Ascending aorta (tissue), 2 donors: ENCODE results near the gene DAAM2. TPM values are rescaled to one million over a fixed set of nuclear protein-coding genes. Genes with fewer than 3 reads are reported as not detected.

ENCODE experiments used
- DNase-seq, 2 donors: peaks; one replicate each; pipeline ENCODE4 v3.0.0-alpha.2; 2019; ENCODE audit warnings: low spot score in 2 of 2
- H3K27ac ChIP-seq, 2 donors: fragments of 200-600 bp; sonication (generic); one replicate each; pipeline ENCODE4 v1.5.1; 2016 to 2017; ENCODE audit warnings: mild to moderate bottlenecking in 1 of 2
- H3K27me3 ChIP-seq: fragments of 200-600 bp; sonication (generic); one replicate; pipeline ENCODE4 v1.5.1; 2017
- H3K36me3 ChIP-seq, 2 donors: fragments of 200-600 bp; sonication (generic); one replicate each; pipeline ENCODE4 v1.5.1; 2016
- H3K4me1 ChIP-seq, 2 donors: fragments of 200-600 bp; sonication (generic); one replicate each; pipeline ENCODE4 v1.5.1; 2016 to 2017; ENCODE audit warnings: mild to moderate bottlenecking in 1 of 2
- H3K4me3 ChIP-seq, 2 donors: fragments of 200-600 bp; sonication (generic); one replicate each; pipeline ENCODE4 v1.5.1; 2016 to 2017; ENCODE audit warnings: mild to moderate bottlenecking in 1 of 2
- H3K9me3 ChIP-seq, 2 donors: fragments of 200-600 bp; sonication (generic); one replicate each; pipeline ENCODE4 v1.5.1; 2016
- CTCF ChIP-seq, 3 experiments: fragments of 200-600 bp in 2 of 3; fragments of 450-650 bp in 1 of 3; sonication (generic) in 2 of 3; IDR thresholded peaks; one replicate each; pipeline ENCODE4 v1.5.1; 2016 to 2019; ENCODE audit warnings: antibody characterized with exemption in 3 of 3, mild to moderate bottlenecking in 1 of 3, moderate library complexity in 1 of 3
- intact Hi-C: fragments of 100-400 bp; cut with DNase I; formaldehyde crosslinking; loops from one replicate; pipeline ENCODE4 v1.15.1; 2023
- total RNA-seq: library from RNA; depleted of rRNA; stranded (reverse); fragments of >200 nt; gene quantifications from one replicate; pipeline ENCODE4 v1.1.0, GENCODE V29; 2016

DAAM2 gene
- total RNA-seq, 1 donor from 2014 or later, result 44.0 TPM

DNA sequence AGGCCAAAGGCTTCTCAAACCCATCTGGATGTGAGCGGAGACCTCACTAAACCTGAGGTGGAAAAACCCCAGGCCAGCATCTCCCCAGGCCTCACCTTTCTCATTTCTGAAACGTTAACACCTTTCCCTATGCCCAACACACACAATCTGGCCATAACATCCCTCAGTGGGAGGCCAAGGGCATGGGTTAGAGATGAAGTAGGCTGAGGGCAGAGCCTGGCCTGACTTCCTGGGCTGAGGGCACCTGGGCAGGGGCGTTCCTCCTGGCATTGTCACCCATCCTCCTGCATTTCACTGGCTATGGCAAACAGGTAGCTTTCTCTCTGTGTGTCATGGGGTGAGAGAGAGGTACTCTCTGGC lies 133.7 kb downstream of the DAAM2 start:
- Histone ChIP-seq H3K27ac (no peak overlapping the region), H3K9me3 (no peaks in the 10 kb centered on the region), H3K36me3 (peaks cover 39 to 50% of the 10 kb centered on the region in 2 donors), H3K27me3 (no peaks in the 10 kb centered on the region), H3K4me3 (no peak overlapping the region), H3K4me1 (peaks cover 8 to 45% of the 10 kb centered on the region in 2 donors)
- no peak for DNase-seq
- no peak for TF ChIP-seq CTCF (IDR thresholded peaks at IDR 0.05)
- intact Hi-C loops, result no loop called here

GRCh38 chr6:39926668-39927067 lies 134.5 kb downstream of the DAAM2 start:
- peaks cover 36 to 46% of the 10 kb centered on the region in 2 donors for H3K36me3 ChIP-seq
- peak overlapping the region; percentile 43 to 93 for H3K27ac ChIP-seq
- intact Hi-C loops, result no loop called here

DNA sequence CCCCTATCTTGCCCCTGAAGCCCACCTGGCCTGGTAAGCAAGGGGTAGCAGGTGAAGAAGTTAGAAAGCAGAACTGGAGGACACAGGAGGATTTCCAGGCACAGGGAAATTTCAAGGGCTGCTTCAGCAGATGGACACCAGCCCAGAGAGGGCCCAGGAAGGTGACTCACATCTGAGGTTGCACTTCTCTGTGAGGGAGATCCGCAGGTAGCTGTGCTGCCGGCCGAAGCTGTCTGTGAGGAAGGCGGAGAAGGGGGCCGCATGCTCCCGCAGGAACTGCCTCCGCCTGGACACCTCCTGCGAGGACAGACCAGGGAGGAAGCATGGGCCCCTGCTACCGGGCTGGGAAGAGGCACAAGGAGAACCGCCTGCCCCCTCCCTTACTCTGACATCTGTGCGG lies 135.0 kb downstream of the DAAM2 start:
- no peak for DNase-seq
- H3K4me1 ChIP-seq, result peaks cover 11 to 57% of the 10 kb centered on the region in 2 donors
- no peak for TF ChIP-seq CTCF (IDR thresholded peaks at IDR 0.05)
- H3K36me3 ChIP-seq, result peaks cover 31 to 41% of the 10 kb centered on the region in 2 donors
- intact Hi-C loops, result no loop called here
- H3K4me3 ChIP-seq, result no peak overlapping the region
- no peaks in the 10 kb centered on the region for H3K27me3 ChIP-seq
- H3K9me3 ChIP-seq, result no peaks in the 10 kb centered on the region
- peak overlapping the region; percentile 43 to 93 for H3K27ac ChIP-seq

More at GRCh38 chr6:39926668-39927067, 134.5 kb downstream of the DAAM2 start:
- DNase-seq, result no peak
- Histone ChIP-seq H3K4me1 (peaks cover 8 to 52% of the 10 kb centered on the region in 2 donors), H3K27me3 (no peaks in the 10 kb centered on the region), H3K9me3 (no peaks in the 10 kb centered on the region), H3K4me3 (no peak overlapping the region)
- no peak for TF ChIP-seq CTCF (IDR thresholded peaks at IDR 0.05)

GRCh38 chr6:39929039-39929732 lies 137.0 kb downstream of the DAAM2 start:
- H3K27me3 ChIP-seq, result no peaks in the 10 kb centered on the region
- no peak overlapping the region for H3K4me3 ChIP-seq
- peaks cover 12 to 56% of the 10 kb centered on the region in 2 donors for H3K4me1 ChIP-seq
- DNase-seq, result no peak
- no peak for TF ChIP-seq CTCF (IDR thresholded peaks at IDR 0.05)
- H3K9me3 ChIP-seq, result no peaks in the 10 kb centered on the region
- H3K27ac ChIP-seq, result peak overlapping the region; percentile 84 to 93
- intact Hi-C loops, result loop anchor here (2.0 kb wide), 1 partner anchor 46 kb away; no protein-coding TSS in a partner anchor
- H3K36me3 ChIP-seq, result peaks cover 15 to 21% of the 10 kb centered on the region in 2 donors

GRCh38 chr6:39929733-39930461 lies 137.7 kb downstream of the DAAM2 start:
- peaks cover 10 to 14% of the 10 kb centered on the region in 2 donors for H3K36me3 ChIP-seq
- peak overlapping the region in 1 of 2 donors; percentile 13 for H3K4me3 ChIP-seq
- intact Hi-C loops, result loop anchor here (2.0 kb wide), 1 partner anchor 47 kb away; no protein-coding TSS in a partner anchor
- peaks cover 12 to 58% of the 10 kb centered on the region in 2 donors for H3K4me1 ChIP-seq
- H3K27ac ChIP-seq, result peak overlapping the region; percentile 84 to 93
- H3K27me3 ChIP-seq, result no peaks in the 10 kb centered on the region
- H3K9me3 ChIP-seq, result no peaks in the 10 kb centered on the region
- no peak for DNase-seq
- TF ChIP-seq CTCF (IDR thresholded peaks at IDR 0.05), result no peak
